ENCODE data around the gene GRIN3B. TPM values are rescaled to one million over a fixed set of nuclear protein-coding genes. Genes with fewer than 3 reads are reported as not detected.

GRIN3B gene
- total RNA-seq, 2 donors from 2014 or later, result 0.14 TPM; not detected in 1

DNA sequence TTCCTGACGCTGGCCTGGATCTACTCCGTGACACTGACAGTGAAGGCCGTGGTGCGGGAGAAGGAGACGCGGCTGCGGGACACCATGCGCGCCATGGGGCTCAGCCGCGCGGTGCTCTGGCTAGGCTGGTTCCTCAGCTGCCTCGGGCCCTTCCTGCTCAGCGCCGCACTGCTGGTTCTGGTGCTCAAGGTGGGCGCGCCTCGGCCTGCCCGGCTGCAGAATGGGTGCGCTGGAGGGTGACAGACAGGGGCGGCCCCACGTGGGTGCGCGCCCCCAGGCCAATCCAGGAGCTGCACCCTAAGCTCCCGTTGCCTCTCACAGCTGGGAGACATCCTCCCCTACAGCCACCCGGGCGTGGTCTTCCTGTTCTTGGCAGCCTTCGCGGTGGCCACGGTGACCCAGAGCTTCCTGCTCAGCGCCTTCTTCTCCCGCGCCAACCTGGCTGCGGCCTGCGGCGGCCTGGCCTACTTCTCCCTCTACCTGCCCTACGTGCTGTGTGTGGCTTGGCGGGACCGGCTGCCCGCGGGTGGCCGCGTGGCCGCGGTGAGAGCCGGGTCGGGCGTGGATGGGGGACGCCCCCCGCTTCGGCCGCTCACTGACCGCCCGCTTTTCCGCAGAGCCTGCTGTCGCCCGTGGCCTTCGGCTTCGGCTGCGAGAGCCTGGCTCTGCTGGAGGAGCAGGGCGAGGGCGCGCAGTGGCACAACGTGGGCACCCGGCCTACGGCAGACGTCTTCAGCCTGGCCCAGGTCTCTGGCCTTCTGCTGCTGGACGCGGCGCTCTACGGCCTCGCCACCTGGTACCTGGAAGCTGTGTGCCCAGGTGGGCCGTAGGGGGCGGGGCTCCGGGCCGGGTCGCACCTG lies 46.8 kb downstream of the GRIN3B start:
- TF ChIP-seq, protein P1, sequence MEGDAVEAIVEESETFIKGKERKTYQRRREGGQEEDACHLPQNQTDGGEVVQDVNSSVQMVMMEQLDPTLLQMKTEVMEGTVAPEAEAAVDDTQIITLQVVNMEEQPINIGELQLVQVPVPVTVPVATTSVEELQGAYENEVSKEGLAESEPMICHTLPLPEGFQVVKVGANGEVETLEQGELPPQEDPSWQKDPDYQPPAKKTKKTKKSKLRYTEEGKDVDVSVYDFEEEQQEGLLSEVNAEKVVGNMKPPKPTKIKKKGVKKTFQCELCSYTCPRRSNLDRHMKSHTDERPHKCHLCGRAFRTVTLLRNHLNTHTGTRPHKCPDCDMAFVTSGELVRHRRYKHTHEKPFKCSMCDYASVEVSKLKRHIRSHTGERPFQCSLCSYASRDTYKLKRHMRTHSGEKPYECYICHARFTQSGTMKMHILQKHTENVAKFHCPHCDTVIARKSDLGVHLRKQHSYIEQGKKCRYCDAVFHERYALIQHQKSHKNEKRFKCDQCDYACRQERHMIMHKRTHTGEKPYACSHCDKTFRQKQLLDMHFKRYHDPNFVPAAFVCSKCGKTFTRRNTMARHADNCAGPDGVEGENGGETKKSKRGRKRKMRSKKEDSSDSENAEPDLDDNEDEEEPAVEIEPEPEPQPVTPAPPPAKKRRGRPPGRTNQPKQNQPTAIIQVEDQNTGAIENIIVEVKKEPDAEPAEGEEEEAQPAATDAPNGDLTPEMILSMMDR (IDR thresholded peaks at IDR 0.05), result no peak
- Histone ChIP-seq H3K4me3 (no peak overlapping the region), H3K36me3 (no peaks in the 10 kb centered on the region), H3K4me1 (ENCODE audit: control insufficient read depth in 1 of 2, low read depth in 2 of 2) (no peaks in the 10 kb centered on the region), H3K27ac (no peak overlapping the region), H3K27me3 (replicated peaks; ENCODE audit: insufficient read depth) (no peaks in the 10 kb centered on the region), H3K9me3 (no peaks in the 10 kb centered on the region)
- DNase-seq (ENCODE audit: low spot score), result no peak
- ATAC-seq (ENCODE audit: insufficient number of reproducible peaks, low FRiP score, low read depth), result no peak

DNA sequence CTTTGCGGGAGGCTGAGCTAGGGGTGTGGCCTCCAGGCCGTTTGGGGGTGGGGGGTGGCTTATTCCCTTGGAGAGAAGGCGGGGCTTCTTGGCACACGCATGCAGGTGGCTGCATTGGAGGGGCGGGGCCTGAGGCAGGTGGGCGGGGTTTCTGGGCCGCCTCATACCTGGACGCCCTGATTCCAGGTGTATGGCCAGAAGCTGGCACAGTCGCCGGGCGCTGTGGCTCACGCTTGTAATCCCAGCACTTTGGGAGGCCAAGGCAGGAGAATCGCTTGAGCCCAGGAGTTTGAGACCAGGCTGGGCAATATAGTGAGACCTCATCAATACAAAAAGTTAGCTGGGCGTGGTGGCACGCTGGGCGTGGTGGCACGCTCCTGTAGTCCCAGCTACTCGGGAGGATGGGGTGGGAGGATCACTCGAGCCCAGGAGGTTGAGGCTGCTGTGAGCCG lies 47.5 kb downstream of the GRIN3B start:
- H3K4me3 ChIP-seq, result no peak overlapping the region
- H3K36me3 ChIP-seq, result no peaks in the 10 kb centered on the region
- TF ChIP-seq, protein P1 (IDR thresholded peaks at IDR 0.05), result no peak
- H3K27ac ChIP-seq, result no peak overlapping the region
- H3K27me3 ChIP-seq (replicated peaks; ENCODE audit: insufficient read depth), result no peaks in the 10 kb centered on the region
- DNase-seq (ENCODE audit: low spot score) (no peak), ATAC-seq (ENCODE audit: insufficient number of reproducible peaks, low FRiP score, low read depth) (no peak)
- H3K9me3 ChIP-seq, result no peaks in the 10 kb centered on the region
- no peaks in the 10 kb centered on the region for H3K4me1 ChIP-seq (ENCODE audit: control insufficient read depth in 1 of 2, low read depth in 2 of 2)

DNA sequence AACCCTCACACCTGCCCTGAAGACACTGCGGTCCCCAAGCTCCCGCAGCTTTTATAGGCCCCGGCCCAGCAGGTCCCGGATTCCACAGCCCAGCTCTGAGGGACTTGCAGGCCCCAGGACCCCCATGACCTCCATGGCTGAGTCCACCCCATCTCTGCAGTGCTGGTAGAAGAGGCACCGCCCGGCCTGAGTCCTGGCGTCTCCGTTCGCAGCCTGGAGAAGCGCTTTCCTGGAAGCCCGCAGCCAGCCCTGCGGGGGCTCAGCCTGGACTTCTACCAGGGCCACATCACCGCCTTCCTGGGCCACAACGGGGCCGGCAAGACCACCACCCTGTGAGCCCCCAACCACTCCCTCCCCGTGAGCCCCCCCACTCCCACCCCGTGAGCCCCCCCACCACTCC lies 48.9 kb downstream of the GRIN3B start:
- Histone ChIP-seq H3K4me3 (no peak overlapping the region), H3K27me3 (replicated peaks; ENCODE audit: insufficient read depth) (no peaks in the 10 kb centered on the region), H3K9me3 (no peaks in the 10 kb centered on the region), H3K27ac (no peak overlapping the region), H3K36me3 (no peaks in the 10 kb centered on the region), H3K4me1 (ENCODE audit: control insufficient read depth in 1 of 2, low read depth in 2 of 2) (no peaks in the 10 kb centered on the region)
- TF ChIP-seq, protein P1 (IDR thresholded peaks at IDR 0.05), result no peak
- DNase-seq (ENCODE audit: low spot score), result no peak
- no peak for ATAC-seq (ENCODE audit: insufficient number of reproducible peaks, low FRiP score, low read depth)

DNA sequence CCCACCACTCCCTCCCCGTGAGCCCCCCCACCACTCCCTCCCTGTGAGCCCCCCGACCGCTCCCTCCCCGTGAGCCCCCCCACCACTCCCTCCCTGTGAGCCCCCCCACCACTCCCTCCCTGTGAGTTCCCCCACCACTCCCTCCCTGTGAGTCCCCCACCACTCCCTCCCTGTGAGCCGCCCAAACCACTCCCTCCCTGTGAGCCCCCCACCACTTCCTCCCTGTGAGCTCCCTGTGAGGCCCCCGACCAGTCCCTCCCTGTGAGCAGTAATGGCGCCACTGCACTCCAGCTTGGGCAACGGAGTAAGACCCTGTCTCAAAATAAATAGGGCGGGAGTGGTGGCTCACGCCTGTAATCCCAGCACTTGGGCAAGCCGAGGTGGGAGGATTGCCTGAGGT lies 49.6 kb downstream of the GRIN3B start:
- Histone ChIP-seq H3K4me3 (no peak overlapping the region), H3K9me3 (no peaks in the 10 kb centered on the region), H3K27me3 (replicated peaks; ENCODE audit: insufficient read depth) (no peaks in the 10 kb centered on the region), H3K27ac (no peak overlapping the region), H3K36me3 (no peaks in the 10 kb centered on the region), H3K4me1 (ENCODE audit: control insufficient read depth in 1 of 2, low read depth in 2 of 2) (no peaks in the 10 kb centered on the region)
- DNase-seq (ENCODE audit: low spot score) (no peak), ATAC-seq (ENCODE audit: insufficient number of reproducible peaks, low FRiP score, low read depth) (no peak)
- TF ChIP-seq, protein P1 (IDR thresholded peaks at IDR 0.05), result no peak

DNA sequence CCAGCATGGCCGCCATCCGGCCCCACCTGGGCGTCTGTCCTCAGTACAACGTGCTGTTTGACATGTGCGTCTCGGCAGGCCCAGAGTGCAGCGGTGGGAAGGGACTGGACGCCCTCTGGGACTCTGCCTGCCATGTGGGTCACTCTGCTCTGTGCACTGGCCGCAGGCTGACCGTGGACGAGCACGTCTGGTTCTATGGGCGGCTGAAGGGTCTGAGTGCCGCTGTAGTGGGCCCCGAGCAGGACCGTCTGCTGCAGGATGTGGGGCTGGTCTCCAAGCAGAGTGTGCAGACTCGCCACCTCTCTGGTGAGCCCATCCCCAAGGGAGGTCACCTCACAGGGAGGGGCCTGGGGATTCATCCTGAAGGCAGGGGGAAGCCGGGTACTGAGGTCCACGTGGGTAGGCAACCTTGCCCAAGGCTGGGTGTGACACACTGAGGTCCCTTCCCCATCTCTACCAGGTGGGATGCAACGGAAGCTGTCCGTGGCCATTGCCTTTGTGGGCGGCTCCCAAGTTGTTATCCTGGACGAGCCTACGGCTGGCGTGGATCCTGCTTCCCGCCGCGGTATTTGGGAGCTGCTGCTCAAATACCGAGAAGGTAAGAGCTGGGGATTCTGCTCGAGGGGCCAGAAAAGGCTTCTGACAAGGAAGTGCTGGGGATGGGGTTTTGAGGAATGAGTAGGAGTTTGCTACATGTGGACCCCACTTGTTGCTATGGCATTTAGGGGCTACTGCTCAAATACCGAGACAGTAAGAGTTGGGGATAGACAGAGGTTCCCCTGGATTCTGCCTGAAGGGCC lies 51.0 kb downstream of the GRIN3B start:
- Histone ChIP-seq H3K4me3 (no peak overlapping the region), H3K9me3 (peaks cover 4% of the 10 kb centered on the region), H3K27ac (no peak overlapping the region), H3K27me3 (replicated peaks; ENCODE audit: insufficient read depth) (no peaks in the 10 kb centered on the region), H3K36me3 (no peaks in the 10 kb centered on the region), H3K4me1 (ENCODE audit: control insufficient read depth in 1 of 2, low read depth in 2 of 2) (no peaks in the 10 kb centered on the region)
- TF ChIP-seq, protein P1 (IDR thresholded peaks at IDR 0.05), result no peak
- ATAC-seq (ENCODE audit: insufficient number of reproducible peaks, low FRiP score, low read depth), result no peak
- no peak for DNase-seq (ENCODE audit: low spot score)
